ENCODE data around the gene TRAPPC1.

DNA sequence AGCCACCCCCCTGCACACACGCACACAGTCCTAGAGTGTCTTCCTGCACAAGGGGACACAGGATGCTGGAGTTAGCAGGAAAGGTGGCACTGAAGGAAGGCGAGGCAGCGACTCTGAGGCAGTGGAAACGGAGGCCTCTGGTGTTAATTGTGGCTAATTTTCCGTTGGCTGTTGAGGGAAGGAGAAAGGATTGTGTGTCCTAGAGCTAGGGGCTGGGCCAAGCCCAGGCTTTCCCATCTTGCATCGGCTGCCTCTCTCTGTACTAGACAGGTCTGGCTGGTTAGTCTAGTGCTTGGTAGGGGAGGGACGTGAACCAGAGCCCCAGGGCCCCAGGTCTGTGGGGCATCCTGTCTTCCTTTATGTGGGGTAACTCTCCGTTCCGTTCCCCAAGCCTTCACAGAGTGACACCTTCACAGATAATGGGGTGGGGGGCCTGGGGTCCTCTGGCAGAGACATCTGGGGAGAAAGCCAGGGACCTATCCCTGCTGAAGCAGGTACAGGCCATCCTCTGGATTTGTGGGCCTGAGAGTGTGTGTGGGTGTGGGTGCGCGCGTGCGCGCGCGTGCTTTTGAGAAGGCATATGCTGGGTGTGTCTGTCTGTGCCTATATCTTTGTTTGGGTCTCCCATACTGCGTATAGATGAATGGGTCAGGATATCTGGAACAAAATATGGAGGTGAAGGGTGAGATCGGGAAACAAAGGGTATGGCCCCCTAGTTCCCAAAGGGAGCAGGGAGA lies 43.4 kb downstream of the TRAPPC1 start, which contains the start of gene CHD3:
- TF ChIP-seq EZH2phosphoT487 (IDR thresholded peaks at IDR 0.05; ENCODE audit: insufficient read depth, low read depth) (no peak), EZH2 (IDR thresholded peaks at IDR 0.05; ENCODE audit: insufficient read depth, poor library complexity, severe bottlenecking) (no peak)

Measured in GM23248 (cell line).